Erythroblast (primary cell): ENCODE measurements around the gene SVBP.

Source experiments
- GATA1 ChIP-seq: IDR thresholded peaks from 2 replicates; pipeline ENCODE4 v1.6.1; 2011; ENCODE audit warnings: low read depth, mild to moderate bottlenecking, control low read depth, low read length, moderate library complexity
- POLR2A ChIP-seq: IDR thresholded peaks from 2 replicates; pipeline ENCODE4 v1.6.1; 2011; ENCODE audit warnings: mild to moderate bottlenecking, low read length

DNA sequence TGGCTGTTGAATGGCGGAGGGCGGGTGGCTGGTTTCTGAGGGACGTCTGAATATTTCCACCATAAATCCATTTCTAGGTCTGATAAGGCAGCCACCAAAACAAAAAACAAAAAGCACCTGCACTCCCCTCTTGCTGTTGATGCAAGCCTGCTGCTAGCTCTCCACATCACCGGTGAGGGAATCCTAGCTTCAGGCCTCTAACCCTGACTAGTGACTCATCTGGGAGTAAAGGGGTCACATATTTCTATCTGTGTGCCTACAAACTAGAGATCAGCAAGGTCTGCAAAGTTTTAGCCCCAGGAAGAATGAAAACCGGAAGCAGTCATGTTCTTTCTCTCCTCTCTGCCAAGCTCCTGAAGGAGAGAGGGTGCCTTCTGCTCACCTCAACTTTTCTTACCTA is 10.6 kb downstream of the SVBP start:
- TF ChIP-seq POLR2A (no peak), GATA1 (no peak)
